GM18870 (cell line): ENCODE results near the gene GAPVD1.

Source experiments
- ATAC-seq: cut with Tn5 transposase; IDR thresholded peaks from one replicate; pipeline ENCODE4 v1.9.1; 2021; ENCODE audit warnings: moderate library complexity; ENCODE audit not compliant: unreplicated experiment

The GAPVD1 gene

DNA sequence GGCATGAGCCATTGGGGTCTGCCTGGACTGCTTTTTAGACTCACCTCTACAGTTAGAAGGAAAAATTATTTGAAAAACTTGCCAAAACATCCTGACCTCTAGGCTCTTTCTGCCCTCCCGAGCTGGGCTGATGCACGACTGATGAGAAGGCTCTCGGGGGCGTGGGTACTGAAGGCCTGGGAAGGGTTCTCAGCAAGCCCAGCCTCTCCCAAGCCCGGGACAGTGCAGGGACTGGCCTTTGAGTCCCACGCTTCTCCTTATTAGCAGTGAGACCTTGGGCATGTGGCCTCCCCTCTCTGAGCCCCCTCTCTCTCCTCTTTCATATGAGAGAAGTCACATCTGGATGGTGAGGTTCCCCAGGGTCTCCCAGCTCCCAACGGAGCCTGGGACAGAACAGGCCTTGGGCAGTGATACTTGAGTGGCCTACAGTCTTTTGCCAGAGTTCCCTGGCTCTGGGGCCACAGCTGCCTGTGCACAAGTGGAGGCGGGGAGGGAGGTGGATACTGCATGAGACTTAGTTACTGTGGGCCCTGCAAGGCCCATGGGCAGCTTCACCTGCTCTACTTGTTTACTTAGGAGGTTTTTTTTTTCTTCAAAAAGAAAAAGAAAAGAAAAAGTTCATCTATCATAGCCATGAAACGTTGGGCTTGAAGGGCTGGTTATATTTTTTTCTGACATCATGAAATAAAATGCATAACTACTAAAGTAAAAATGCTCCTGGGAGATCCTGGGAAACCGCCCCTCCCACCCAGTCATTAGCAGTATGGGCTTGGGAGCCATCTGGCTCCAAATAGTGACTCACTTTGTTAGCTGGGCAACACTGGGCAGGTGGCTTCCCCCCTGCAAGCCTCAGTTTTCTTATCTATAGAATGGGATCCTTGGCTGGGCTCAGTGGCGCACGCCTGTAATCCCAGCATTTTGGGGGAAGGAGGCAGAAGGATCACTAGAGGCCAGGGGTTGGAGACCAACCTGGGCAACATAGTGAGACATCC lies 139.4 kb downstream of the GAPVD1 start:
- no peak for ATAC-seq

GRCh38 chr9:125404733-125405132 lies 143.1 kb downstream of the GAPVD1 start:
- no peak for ATAC-seq

- no peak for ATAC-seq
These were observed 144.5 kb downstream of the GAPVD1 start for GRCh38 chr9:125405938-125406809.

GRCh38 chr9:125406810-125407087 lies 145.1 kb downstream of the GAPVD1 start:
- ATAC-seq: no peak

GRCh38 chr9:125407432-125407973 lies 145.9 kb downstream of the GAPVD1 start:
- no peak for ATAC-seq

DNA sequence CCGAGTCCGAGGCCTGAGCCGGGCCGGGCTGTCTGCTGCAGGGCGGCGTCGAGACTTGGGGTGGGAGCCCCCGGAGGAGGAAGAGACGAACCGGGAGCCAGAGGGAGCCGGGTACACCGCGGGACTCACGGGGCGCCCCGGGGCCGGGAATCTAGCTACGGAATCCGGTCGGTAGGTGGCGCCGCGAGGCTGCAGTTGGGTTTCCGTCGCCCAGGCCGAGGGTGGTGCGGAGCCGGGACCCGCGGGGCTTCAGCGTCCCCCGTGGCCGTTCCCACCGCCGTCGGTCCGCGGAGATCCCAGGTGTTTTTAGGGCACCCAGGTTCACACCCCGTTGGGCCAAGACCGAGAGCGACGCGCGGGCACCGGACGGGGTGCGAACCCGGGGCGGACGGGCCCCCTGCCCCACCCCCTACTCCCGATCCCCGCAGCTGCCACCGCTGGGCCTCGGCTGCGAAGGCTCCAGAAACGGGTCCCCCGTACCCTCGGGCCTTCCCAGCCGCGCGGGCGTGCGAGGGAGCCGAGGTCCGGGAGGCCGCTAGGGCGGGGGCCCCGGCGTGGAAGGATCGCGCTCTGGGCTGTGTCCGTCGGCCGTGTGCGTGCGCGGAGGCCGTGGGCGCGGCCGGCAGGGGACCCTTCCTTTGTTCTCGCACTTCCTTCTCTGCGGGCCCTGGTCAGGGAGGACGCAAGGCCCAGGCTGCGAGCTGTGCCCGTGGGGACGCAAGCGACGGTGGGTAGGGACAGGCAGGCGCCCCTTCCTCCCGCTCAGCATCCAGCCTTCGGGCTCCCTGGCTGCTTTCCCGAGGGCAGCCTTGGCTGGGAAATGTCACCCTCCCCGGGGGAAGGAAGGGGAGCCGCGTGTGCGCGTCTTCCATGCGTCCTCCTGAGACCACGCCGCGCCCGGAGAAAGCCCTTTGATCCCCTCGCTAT lies 146.6 kb downstream of the GAPVD1 start:
- ATAC-seq: peak; percentile 49

- no peak for ATAC-seq
These were observed 147.6 kb downstream of the GAPVD1 start for GRCh38 chr9:125409217-125409636.

GRCh38 chr9:125409637-125410521 lies 148.3 kb downstream of the GAPVD1 start:
- no peak for ATAC-seq

GRCh38 chr9:125410522-125410894 lies 148.9 kb downstream of the GAPVD1 start:
- no peak for ATAC-seq

GRCh38 chr9:125411171-125411756 lies 149.6 kb downstream of the GAPVD1 start:
- ATAC-seq: no peak

DNA sequence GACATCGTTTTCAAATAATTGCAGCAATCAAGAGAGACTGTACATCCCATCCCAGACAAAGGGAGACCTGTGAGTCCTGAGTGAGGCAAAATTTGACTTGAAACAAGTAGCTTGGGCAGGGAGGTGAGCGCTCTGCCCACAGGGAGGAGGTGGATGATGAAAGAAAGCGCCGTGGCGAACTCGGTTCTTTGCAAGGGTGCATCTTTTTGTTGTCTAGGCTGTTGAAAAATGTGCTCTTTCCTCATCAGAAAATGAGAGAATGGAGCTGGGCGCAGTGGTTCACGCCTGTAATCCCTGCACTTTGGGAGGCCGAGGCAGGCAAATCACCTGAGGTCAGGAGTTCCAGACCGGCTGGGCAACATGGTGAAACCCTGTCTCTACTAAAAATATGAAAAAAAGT lies 150.5 kb downstream of the GAPVD1 start:
- ATAC-seq: no peak

DNA sequence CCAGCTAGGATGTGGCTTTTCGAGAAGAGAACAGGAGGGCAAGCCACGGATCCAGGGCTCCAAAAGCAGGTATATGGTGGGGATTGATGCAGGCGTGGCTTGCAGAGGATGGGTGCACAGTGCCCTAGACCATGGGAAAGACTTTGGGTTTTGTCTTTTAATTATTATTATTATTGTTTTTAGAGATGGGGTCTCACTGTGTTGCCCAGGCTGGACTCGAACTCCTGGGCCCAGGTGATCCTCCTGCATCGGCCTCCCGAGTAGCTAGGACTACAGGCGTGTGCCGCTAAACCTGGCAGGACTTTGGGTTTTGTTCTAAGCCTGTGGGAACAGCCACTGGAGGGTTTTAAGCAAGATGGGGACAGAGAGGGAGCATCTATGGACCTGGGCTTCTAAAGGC lies 152.0 kb downstream of the GAPVD1 start:
- no peak for ATAC-seq

DNA sequence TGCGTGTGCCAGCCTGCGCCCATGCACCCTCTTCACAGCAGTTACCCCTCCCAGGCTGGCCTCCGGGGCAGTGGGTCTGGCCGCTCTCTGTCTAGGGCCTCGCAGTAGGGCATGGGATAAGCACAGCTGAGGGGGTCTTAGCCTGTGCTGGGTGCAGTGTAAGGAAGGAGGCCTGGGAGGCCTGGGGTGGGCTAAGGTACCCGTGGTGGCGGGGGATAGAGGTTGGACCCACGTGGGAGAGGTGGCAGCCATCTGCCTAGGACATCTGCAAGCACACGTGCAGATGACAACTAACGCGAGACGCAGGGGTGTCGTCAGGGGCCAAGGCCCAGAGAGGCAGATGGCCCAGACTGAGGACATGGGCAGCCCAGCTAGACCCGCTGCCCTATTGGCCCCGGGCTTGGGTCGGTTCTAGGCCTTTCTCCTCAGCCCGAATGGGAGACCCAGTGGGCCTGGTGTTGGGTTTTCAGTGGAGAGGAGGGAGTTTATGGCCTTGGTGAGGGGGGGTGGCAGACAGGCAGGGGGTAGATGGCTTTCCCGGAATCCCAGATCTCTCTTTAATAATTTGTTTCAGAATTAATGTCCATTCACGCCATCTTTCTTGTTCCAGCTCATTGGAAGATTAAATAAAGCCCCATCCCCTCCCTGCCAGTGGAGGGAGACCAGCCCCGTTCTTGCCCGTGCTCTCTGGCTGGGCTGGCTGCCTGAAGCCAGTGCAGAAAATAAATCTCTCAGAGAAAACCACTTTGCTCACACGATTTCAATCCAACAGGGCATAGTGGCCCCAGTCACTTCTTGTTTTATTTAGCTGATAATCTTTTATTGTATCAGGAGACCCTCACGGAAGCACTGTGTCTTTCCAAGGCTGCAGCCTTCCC lies 154.2 kb downstream of the GAPVD1 start:
- ATAC-seq: no peak

DNA sequence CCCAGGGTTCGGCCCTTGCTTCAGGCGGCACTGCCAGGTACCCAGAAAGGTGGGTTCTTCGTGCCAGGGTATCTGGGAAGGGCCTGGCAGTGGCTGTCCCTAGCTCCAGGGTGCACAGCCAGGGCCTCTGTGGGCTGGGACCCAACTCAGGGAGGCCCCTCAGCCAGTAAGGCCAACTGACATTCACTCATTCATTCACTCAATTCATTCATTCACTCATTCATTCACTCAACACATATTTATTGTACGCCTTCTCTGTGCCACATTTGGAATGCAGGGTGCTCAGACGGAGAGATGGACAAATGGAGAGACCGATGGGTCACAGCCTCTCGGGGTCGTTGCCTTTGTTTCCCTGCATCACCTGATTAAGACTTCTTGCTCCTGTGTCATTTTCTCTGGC lies 154.9 kb downstream of the GAPVD1 start:
- ATAC-seq: no peak
